Endothelial cell of umbilical vein (primary cell): ENCODE results near the gene INPP5K. TPM values are rescaled to one million over a fixed set of nuclear protein-coding genes. Genes with fewer than 3 reads are reported as not detected.

Source experiments
- BruUV-seq: library from RNA; stranded (reverse); fragments of 400-500 nt; replicated peaks from 2 replicates; lab custom pipeline; 2021; lab: Mats Ljungman, UMichigan
- CTCF ChIA-PET: fragments of 300-600, 350-600 bp; sonication (Branson Sonifier 250); formaldehyde crosslinking; loops from one replicate; lab custom pipeline; 2021; ENCODE audit warnings: antibody characterized with exemption, inconsistent platforms; lab: Charles Lee
- POLR2A ChIA-PET: fragments of 300-600, 350-600 bp; sonication (Branson Sonifier 250); formaldehyde crosslinking; loops from one replicate; lab custom pipeline; 2021; ENCODE audit warnings: antibody characterized with exemption, inconsistent platforms; lab: Charles Lee
- DNase-seq: peaks from one replicate; pipeline ENCODE4 v3.0.0-alpha.2; 2011; ENCODE audit warnings: low read depth, low spot score
- FAIRE-seq: peaks from 2 replicates; lab custom pipeline; 2011; peaks lifted over from hg19 to GRCh38; lab: Jason Lieb, UNC
- H2AFZ ChIP-seq: 2 replicates; pipeline ENCODE4 v1.6.0; 2012; ENCODE audit warnings: low read depth, low read length, control low read depth, inconsistent platforms
- H3K27ac ChIP-seq: 2 replicates; pipeline ENCODE4 v1.5.1; 2011; ENCODE audit warnings: low read depth, mild to moderate bottlenecking, control low read depth, low read length, moderate library complexity; ENCODE audit not compliant: insufficient read depth
- H3K27me3 ChIP-seq, 2 experiments: 2 replicates each; pipeline versions ENCODE4 v1.6.0 to v1.6.1; 2011; ENCODE audit warnings: low read length in 2 of 2, mixed read lengths in 1 of 2; ENCODE audit not compliant: control insufficient read depth in 2 of 2, insufficient read depth in 2 of 2
- H3K36me3 ChIP-seq, 2 experiments: 2 replicates in 1 of 2; 3 replicates in 1 of 2; pipeline ENCODE4 v1.5.1; 2011; ENCODE audit warnings: low read length in 2 of 2, mild to moderate bottlenecking in 1 of 2, moderate library complexity in 1 of 2; ENCODE audit not compliant: control insufficient read depth in 2 of 2, insufficient read depth in 2 of 2; ENCODE audit errors: extremely low read depth in 1 of 2
- H3K4me1 ChIP-seq: 3 replicates; pipeline ENCODE4 v1.5.1; 2011; ENCODE audit warnings: mild to moderate bottlenecking, low read length; ENCODE audit not compliant: control insufficient read depth, insufficient read depth; ENCODE audit errors: extremely low read depth
- H3K4me2 ChIP-seq: 2 replicates; pipeline ENCODE4 v1.6.1; 2011; ENCODE audit warnings: low read length, control low read depth, mixed read lengths; ENCODE audit not compliant: insufficient read depth
- H3K4me3 ChIP-seq, 3 experiments: fragments of 200-600 bp in 1 of 3; sonication (generic), shearing (Covaris generic) in 1 of 3; replicated peaks in 1 of 3; 2 replicates each; pipeline ENCODE4 v1.5.1; 2011 to 2016; ENCODE audit warnings: control low read depth in 3 of 3, low read length in 3 of 3, mild to moderate bottlenecking in 2 of 3, inconsistent platforms in 1 of 3, low read depth in 1 of 3, moderate library complexity in 1 of 3; ENCODE audit not compliant: insufficient read depth in 1 of 3
- H3K79me2 ChIP-seq: 2 replicates; pipeline ENCODE4 v1.6.0; 2012; ENCODE audit warnings: low read length, inconsistent platforms; ENCODE audit not compliant: control insufficient read depth, insufficient read depth
- H3K9ac ChIP-seq: replicated peaks from 2 replicates; pipeline ENCODE3; 2011; ENCODE audit warnings: low read length, control low read depth; ENCODE audit not compliant: insufficient read depth; ENCODE audit errors: extremely low read depth
- H3K9me1 ChIP-seq: replicated peaks from 3 replicates; pipeline ENCODE4 v1.6.0; 2011; ENCODE audit warnings: mild to moderate bottlenecking, low read length; ENCODE audit not compliant: control insufficient read depth, insufficient read depth; ENCODE audit errors: extremely low read depth
- H3K9me3 ChIP-seq: replicated peaks from 2 replicates; pipeline ENCODE4 v1.5.1; 2012; ENCODE audit warnings: low read length, inconsistent platforms; ENCODE audit not compliant: control insufficient read depth, insufficient read depth
- H4K20me1 ChIP-seq: replicated peaks from 2 replicates; pipeline ENCODE3; 2011; ENCODE audit warnings: mild to moderate bottlenecking, low read length; ENCODE audit not compliant: control insufficient read depth, insufficient read depth; ENCODE audit errors: extremely low read depth
- FOS ChIP-seq: IDR thresholded peaks from 2 replicates; pipeline ENCODE4 v1.6.1; 2011; ENCODE audit warnings: mild to moderate bottlenecking, low read length, moderate library complexity, borderline replicate concordance; ENCODE audit not compliant: insufficient read depth
- MYC ChIP-seq: IDR thresholded peaks from one replicate; pipeline ENCODE4 v1.6.1; 2011; ENCODE audit warnings: mild to moderate bottlenecking, low read depth, low read length
- POLR2A ChIP-seq: IDR thresholded peaks from 2 replicates; pipeline ENCODE4 v1.6.1; 2012; ENCODE audit warnings: low read depth, mild to moderate bottlenecking, control low read depth, low read length
- POLR2AphosphoS5 ChIP-seq: IDR thresholded peaks from 2 replicates; pipeline ENCODE4 v1.6.1; 2012; ENCODE audit warnings: low read depth, mild to moderate bottlenecking, control low read depth, low read length, moderate library complexity; ENCODE audit not compliant: insufficient read depth
- dilution Hi-C: fragments of 300-500 bp; cut with MboI; formaldehyde crosslinking; loops from one replicate; pipeline ENCODE4 v1.15.0; 2019; ENCODE audit warnings: low sequenced_read_pairs; ENCODE audit not compliant: extremely low pct_ligation_motif_present
- intact Hi-C: fragments of 100-400 bp; cut with micrococcal nuclease; formaldehyde crosslinking; loops from one replicate; pipeline ENCODE4 v1.10.0; 2022
- polyA plus RNA-seq, 4 experiments: library from polyadenylated mRNA; depleted of rRNA in 3 of 4; stranded (reverse) in 3 of 4; unstranded in 1 of 4; fragments of >200 nt; gene quantifications; 2 replicates each; pipeline versions ENCODE4 v1.2.1 to v1.2.3, GENCODE V29; 2011 to 2012; ENCODE audit warnings: missing spikeins in 1 of 4
- total RNA-seq: library from RNA; stranded (reverse); gene quantifications from 2 replicates; pipeline ENCODE4 v1.2.3, GENCODE V29; 2021

INPP5K gene
- total and polyA plus RNA-seq, 2 donors (not counting 3 experiments of a cell fraction or from before 2014, with no cell fraction given), result 44.2 to 54.1 TPM

DNA sequence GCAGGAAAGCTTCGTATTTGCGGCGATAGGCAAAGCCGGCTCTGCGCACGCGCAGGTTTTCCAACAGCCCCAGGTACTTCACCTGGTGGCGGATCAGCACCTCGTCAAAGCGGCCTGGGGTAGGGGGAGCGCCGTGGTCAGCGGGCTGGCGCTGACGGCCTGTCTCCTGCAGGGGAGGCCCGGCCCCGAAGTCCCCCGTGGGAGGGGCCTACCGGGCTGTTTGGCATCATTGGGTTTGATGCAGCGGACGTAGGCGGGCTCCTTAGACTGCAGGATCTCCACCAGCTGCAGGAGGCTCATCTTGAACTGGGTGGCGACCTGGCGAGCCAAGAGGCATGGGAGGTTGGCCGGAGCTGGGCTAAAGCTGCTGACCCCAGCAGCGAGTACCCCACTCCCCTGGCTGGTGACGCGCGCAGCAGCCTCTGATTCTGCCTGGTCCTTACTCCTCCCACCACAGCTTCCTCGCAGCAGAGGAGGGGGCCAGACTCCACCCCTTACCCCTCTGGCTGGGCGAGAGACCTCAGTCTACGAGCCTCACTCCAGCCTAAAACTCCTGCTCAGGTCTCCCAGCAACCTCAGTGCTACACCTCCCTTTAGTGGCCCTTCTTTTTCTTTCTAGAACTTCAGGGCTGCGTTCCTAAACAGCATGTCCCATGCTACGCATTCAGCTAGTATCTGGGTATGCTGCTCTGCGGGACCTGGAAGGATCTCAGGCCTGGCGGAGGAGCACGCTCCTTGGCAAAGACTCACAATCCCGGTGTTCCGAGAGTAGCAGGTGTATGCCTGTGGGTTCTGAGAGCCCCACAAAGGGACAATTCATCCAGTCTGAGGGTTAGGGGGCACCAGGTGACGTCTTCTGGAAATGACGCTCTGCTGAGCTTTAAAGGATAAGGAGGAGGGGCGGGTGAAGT lies 44.2 kb downstream of the INPP5K start:
- FAIRE-seq (no peak), DNase-seq (no peak)
- H3K36me3 ChIP-seq, result peaks cover 5 to 46% of the 10 kb centered on the region in 2 experiments
- no peak overlapping the region for H3K9ac ChIP-seq
- no peaks in the 10 kb centered on the region for H3K9me1 ChIP-seq
- CTCF ChIA-PET, result interaction anchor here (0.5 to 1.4 kb wide), 4 partner anchors 11 to 229 kb away, joined by 3 to 4 read pairs (median 3); no protein-coding TSS in a partner anchor
- no peak overlapping the region for H2AFZ ChIP-seq
- no peak overlapping the region for H3K27ac ChIP-seq
- no peaks in the 10 kb centered on the region for H3K79me2 ChIP-seq
- POLR2A ChIA-PET, result no interaction called here
- H3K4me2 ChIP-seq, result no peak overlapping the region
- no peak for TF ChIP-seq MYC
- no peak for TF ChIP-seq POLR2A
- TF ChIP-seq FOS, result no peak
- TF ChIP-seq POLR2AphosphoS5, result no peak
- no peaks in the 10 kb centered on the region for H3K9me3 ChIP-seq
- H3K4me3 ChIP-seq, result no peak overlapping the region
- dilution Hi-C loops, result no loop called here
- no peaks in the 10 kb centered on the region for H3K4me1 ChIP-seq
- BruUV-seq, result no TSS peak
- no peaks in the 10 kb centered on the region for H4K20me1 ChIP-seq
- H3K27me3 ChIP-seq, result no peaks in the 10 kb centered on the region
- intact Hi-C loops, result no loop called here

- H2AFZ ChIP-seq, result no peak overlapping the region
- no peaks in the 10 kb centered on the region for H4K20me1 ChIP-seq
- intact Hi-C loops (no loop called here), dilution Hi-C loops (no loop called here)
- no peaks in the 10 kb centered on the region for H3K9me1 ChIP-seq
- CTCF ChIA-PET, result interaction anchor here (0.5 to 1.4 kb wide), 3 partner anchors 44 to 228 kb away, joined by 3 to 4 read pairs (median 3); no protein-coding TSS in a partner anchor
- no peak for FAIRE-seq
- DNase-seq, result no peak
- BruUV-seq, result no TSS peak
- H3K79me2 ChIP-seq, result no peaks in the 10 kb centered on the region
- H3K4me2 ChIP-seq, result no peak overlapping the region
- H3K9ac ChIP-seq, result no peak overlapping the region
- TF ChIP-seq FOS, result no peak
- no peaks in the 10 kb centered on the region for H3K27me3 ChIP-seq
- H3K4me3 ChIP-seq, result no peak overlapping the region
- no peaks in the 10 kb centered on the region for H3K4me1 ChIP-seq
- H3K27ac ChIP-seq, result no peak overlapping the region
- H3K9me3 ChIP-seq, result no peaks in the 10 kb centered on the region
- POLR2A ChIA-PET, result no interaction called here
- peaks cover 5 to 45% of the 10 kb centered on the region in 2 experiments for H3K36me3 ChIP-seq
Observed at GRCh38 chr17:1471490-1471889, 44.9 kb downstream of the INPP5K start.
